HG03045 (cell line): ENCODE results near the gene D2HGDH.
"Not testable (repeated sequence)": the region's sequence is repeated elsewhere in the genome, so short reads cannot be mapped to it uniquely, and the experiment has no call there.

ENCODE experiments used
- ATAC-seq: cut with Tn5 transposase; IDR thresholded peaks from one replicate; pipeline ENCODE4 v1.9.1; 2021; ENCODE audit warnings: mild to moderate bottlenecking, moderate library complexity; ENCODE audit not compliant: unreplicated experiment

D2HGDH gene

DNA sequence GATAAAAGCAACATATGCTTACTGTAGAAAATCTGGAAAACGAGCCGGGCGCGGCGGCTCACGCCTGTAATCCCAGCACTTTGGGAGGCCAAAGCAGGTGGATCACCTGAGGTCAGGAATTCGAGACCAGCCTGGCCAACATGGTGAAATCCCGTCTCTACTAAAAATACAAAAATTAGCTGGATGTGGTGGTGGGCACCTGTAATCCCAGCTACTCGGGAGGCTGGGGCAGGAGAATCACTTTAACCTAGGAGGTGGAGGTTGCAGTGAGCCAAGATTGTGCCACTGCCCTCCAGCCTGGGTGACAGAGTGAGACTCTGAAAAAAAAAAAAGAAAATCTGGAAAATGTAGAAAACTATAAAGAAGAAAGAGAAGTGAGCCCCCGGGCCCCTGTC is 83.4 kb downstream of the D2HGDH start:
- ATAC-seq = not testable (repeated sequence)
